Measurements from ENCODE around the gene SAPCD2. TPM values are rescaled to one million over a fixed set of nuclear protein-coding genes. Genes with fewer than 3 reads are reported as not detected.

Gene SAPCD2
- total and polyA plus RNA-seq, 9 of the 15 experiments (the other 6 are each of a cell fraction or from before 2014, with no cell fraction given): 3.4 to 91.8 (median 18.8) TPM

- TF ChIP-seq ZNF449 (CRISPR knock-in tag; IDR thresholded peaks at IDR 0.05): peak; percentile 99
These were observed 4.4 kb upstream of the SAPCD2 start (continued) for GRCh38 chr9:137074657-137075274.

- ChIA-PET POLR2A (interaction anchor here (1.3 kb wide), 1 partner anchor 12 kb away, joined by 3 read pairs; the partner anchor contains the start of gene MAN1B1), CTCF (ENCODE audit: low intra/inter-chr PET ratio) (no interaction called here)
- Histone ChIP-seq H3K4me1 (replicated peaks in 1 of 2; ENCODE audit: control insufficient read depth in 2 of 2, insufficient read depth in 2 of 2, low read length in 2 of 2) (peaks cover 30 to 76% of the 10 kb centered on the region in 2 experiments), H3K36me3 (ENCODE audit: control insufficient read depth, insufficient read depth, low read length) (peaks cover 6% of the 10 kb centered on the region; the same call in 1 of the 3 replicates), H3K27ac (ENCODE audit: extremely low read depth, low read depth, low read length) (peak overlapping the region; percentile 61; the same call in 2 of the 3 replicates), H3K4me3 (no peak overlapping the region), H3K4me2 (ENCODE audit: insufficient read depth, low read length) (no peak overlapping the region), H3K9ac (ENCODE audit: insufficient read depth in 1 of 2, low read depth in 2 of 2, low read length in 2 of 2) (peak overlapping the region in 1 of 2 experiments; percentile 65; a peak in 2 of 4 replicates), H3K27me3 (ENCODE audit: control insufficient read depth in 2 of 2, insufficient read depth in 2 of 2, low read length in 2 of 2) (no peaks in the 10 kb centered on the region), H2AFZ (ENCODE audit: low read depth, low read length) (no peak overlapping the region), H4K20me1 (replicated peaks; ENCODE audit: control insufficient read depth, insufficient read depth, low read length) (0 out of 2 replicates have a peak, but pooled peaks cover 4% of the 10 kb centered on the region), H3K79me2 (ENCODE audit: control insufficient read depth, insufficient read depth, low read length) (peaks cover 21% of the 10 kb centered on the region), H3K9me1 (ENCODE audit: control insufficient read depth, insufficient read depth, low read length) (no peaks in the 10 kb centered on the region), H3K9me3 (replicated peaks; ENCODE audit: control insufficient read depth, insufficient read depth, low read depth, low read length) (no peaks in the 10 kb centered on the region)
- FAIRE-seq (no peak), DNase-seq (ENCODE audit: extremely low read depth in 1 of 4, low spot score in 3 of 4) (no peak), ATAC-seq (no peak)
- 64% methylated on average over 7 of the region's 8 CpGs for WGBS (ENCODE audit: insufficient coverage, low coverage, missing lambda C conversion rate)
- intact Hi-C loops (cut with micrococcal nuclease) (no loop called here), in situ Hi-C loops (cut with MboI) (no loop called here)
- no TSS peak for BruUV-seq (replicated peaks)
- peak; percentile 55 for TF ChIP-seq ZNF24 (IDR thresholded peaks at IDR 0.05)
- TF ChIP-seq HLTF (IDR thresholded peaks at IDR 0.05): no peak
- TF ChIP-seq HNRNPLL (IDR thresholded peaks at IDR 0.05; ENCODE audit: low read depth, low read length, poor library complexity, severe bottlenecking): no peak
- no peak for TF ChIP-seq TFAM (CRISPR knock-in tag; conservative IDR thresholded peaks at IDR 0.05)
- TF ChIP-seq BCOR (IDR thresholded peaks at IDR 0.05): 0 out of 2 replicates have a peak, but pooled peaks have one; percentile 25
- TF ChIP-seq MCM3 (IDR thresholded peaks at IDR 0.05): no peak
- no peak for TF ChIP-seq SPI1 (IDR thresholded peaks at IDR 0.05; ENCODE audit: borderline replicate concordance, low read depth, low read length)
- TF ChIP-seq KDM2B (CRISPR knock-in tag; IDR thresholded peaks at IDR 0.05): no peak
- TF ChIP-seq ZNF3 (CRISPR knock-in tag; IDR thresholded peaks at IDR 0.05): peak; percentile 76
- no peak for TF ChIP-seq SRF (CRISPR knock-in tag; IDR thresholded peaks at IDR 0.05)
- no peak for TF ChIP-seq RHOXF2B (CRISPR knock-in tag; conservative IDR thresholded peaks at IDR 0.05)
- TF ChIP-seq HDGF (IDR thresholded peaks at IDR 0.05): no peak
- no peak for TF ChIP-seq ZHX1 (conservative IDR thresholded peaks at IDR 0.05; ENCODE audit: low read length)
- TF ChIP-seq SMARCE1 (IDR thresholded peaks at IDR 0.05): no peak
- TF ChIP-seq TAF15 (IDR thresholded peaks at IDR 0.05; ENCODE audit: low read depth, low read length): no peak
- TF ChIP-seq TRIM25 (IDR thresholded peaks at IDR 0.05; ENCODE audit: borderline replicate concordance): no peak
- no peak for TF ChIP-seq RNF2 (IDR thresholded peaks at IDR 0.05)
These were observed 3.6 kb upstream of the SAPCD2 start for GRCh38 chr9:137073992-137074399.

Data from K562 (cell line).